OCI-LY3 (cell line): ENCODE measurements around the gene PDHX.

ENCODE experiments used
- CTCF ChIP-seq: fragments of 200-600, 300-600 bp; sonication (generic); IDR thresholded peaks from 2 replicates; pipeline ENCODE4 v1.5.1; 2014; ENCODE audit warnings: antibody characterized with exemption, low read length, low read depth
- EZH2phosphoT487 ChIP-seq: fragments of 200-600 bp; shearing (Covaris generic); IDR thresholded peaks from 2 replicates; pipeline ENCODE4 v1.6.1; 2018; ENCODE audit warnings: antibody characterized with exemption, mixed run types, low read depth

- TF ChIP-seq CTCF (no peak), EZH2phosphoT487 (no peak)
Measured at GRCh38 chr11:35015621-35016387, 99.4 kb downstream of the PDHX start.
